Mucosa of descending colon (tissue), 3 donors: ENCODE data around the gene CDC25B. TPM values are rescaled to one million over a fixed set of nuclear protein-coding genes. Genes with fewer than 3 reads are reported as not detected.
A peak's percentile ranks its signal among the peaks of the same experiment; 100 is the strongest.
"Not testable (repeated sequence)": the region's sequence is repeated elsewhere in the genome, so short reads cannot be mapped to it uniquely, and the experiment has no call there.

Experiments
- ATAC-seq: fragments of 200-7000 bp; cut with Tn5 transposase; one replicate; pipeline ENCODE4 v1.9.1; 2020; ENCODE audit warnings: mild to moderate bottlenecking, moderate library complexity
- DNase-seq, 3 donors: peaks; one replicate each; pipeline ENCODE4 v3.0.0-alpha.2; 2020
- H3K36me3 ChIP-seq: fragments of 200-600 bp; one replicate; pipeline ENCODE4 v1.8.0; 2021; ENCODE audit warnings: low read depth, mild to moderate bottlenecking
- H3K4me1 ChIP-seq: fragments of 200-600 bp; one replicate; pipeline ENCODE4 v1.8.0; 2021; ENCODE audit warnings: low read depth, mild to moderate bottlenecking
- H3K4me3 ChIP-seq: fragments of 200-600 bp; one replicate; pipeline ENCODE4 v1.8.0; 2021; ENCODE audit warnings: mild to moderate bottlenecking
- H3K9me3 ChIP-seq: fragments of 200-600 bp; one replicate; pipeline ENCODE4 v1.8.0; 2021; ENCODE audit warnings: mild to moderate bottlenecking
- CTCF ChIP-seq: fragments of 200-600 bp; IDR thresholded peaks from one replicate; pipeline ENCODE4 v1.8.0; 2022; ENCODE audit warnings: antibody characterized with exemption, mild to moderate bottlenecking
- intact Hi-C, 2 donors: fragments of 100-400 bp; cut with DNase I in 1 of 2; cut with micrococcal nuclease in 1 of 2; formaldehyde crosslinking; loops; one replicate each; pipeline versions ENCODE4 v1.11.0 to v1.11.1; 2022; cut with DNase I, micrococcal nuclease
- total RNA-seq, 3 donors: library from RNA; stranded (reverse); fragmentation: NEBNext Ultra II Directional in 2 of 3; extraction: Animal tissue kit (Norgen Biotek cat#: 25700) in 2 of 3; gene quantifications; one replicate each; pipeline versions ENCODE4 v1.2.1 to v1.2.4, GENCODE V29; 2021 to 2023
- donor health status: DM: no; HTN: no; CAD: no; lungs with moderate emphysema.
- donor health status: DM: no; HTN: no; CAD: no.
- donor health status: DM: no; HTN: yes; CAD: no.

The CDC25B gene
- total RNA-seq, 3 donors from 2014 or later: 12.2 to 52.0 (median 38.4) TPM

DNA sequence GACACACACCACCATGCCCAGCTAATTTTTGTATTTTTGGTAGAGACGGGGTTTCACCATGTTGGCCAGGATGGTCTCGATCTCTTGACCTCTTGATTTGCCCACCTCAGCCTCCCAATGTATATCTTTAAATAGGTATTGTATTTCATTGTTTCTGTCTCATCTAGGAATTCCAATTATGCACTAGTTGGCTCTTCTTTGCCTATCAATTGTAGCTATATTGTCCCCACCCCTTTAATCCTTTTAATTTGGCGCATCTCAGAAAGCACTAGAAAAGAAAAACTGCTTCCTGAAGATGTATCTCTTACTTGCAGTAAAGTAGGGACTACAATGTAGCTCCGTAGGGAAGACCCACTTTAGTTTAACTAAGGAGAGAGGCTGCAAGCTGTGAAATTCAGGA lies 40.0 kb downstream of the CDC25B start:
- ATAC-seq (no peak), DNase-seq (no peak)
- intact Hi-C loops: no loop called here
- H3K36me3 ChIP-seq: no peaks in the 10 kb centered on the region
- H3K9me3 ChIP-seq: no peaks in the 10 kb centered on the region
- H3K4me1 ChIP-seq: no peaks in the 10 kb centered on the region
- H3K4me3 ChIP-seq: no peak overlapping the region
- no peak for TF ChIP-seq CTCF

GRCh38 chr20:3839328-3839727 lies 43.2 kb downstream of the CDC25B start:
- H3K9me3 ChIP-seq: no peaks in the 10 kb centered on the region
- intact Hi-C loops: no loop called here

DNA sequence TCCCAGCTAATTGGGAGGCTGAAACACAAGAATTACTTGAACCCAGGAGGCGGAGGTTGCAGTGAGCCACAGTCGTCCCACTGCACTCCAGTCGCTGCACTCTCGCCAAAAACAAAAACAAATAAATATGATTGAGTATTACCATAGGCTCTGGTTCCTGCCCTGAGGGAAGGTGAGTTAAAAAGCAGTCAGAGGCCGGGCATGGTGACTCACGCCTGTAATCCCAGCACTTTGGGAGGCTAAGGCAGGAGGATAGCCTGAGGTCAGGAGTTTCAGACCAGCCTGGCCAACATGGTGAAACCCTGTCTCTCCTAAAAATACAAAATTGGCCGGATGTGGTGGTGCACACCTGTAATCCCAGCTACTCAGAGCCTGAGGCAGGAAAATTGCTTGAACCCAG lies 44.1 kb downstream of the CDC25B start:
- not testable (repeated sequence) for H3K9me3 ChIP-seq

More at GRCh38 chr20:3839328-3839727, 43.2 kb downstream of the CDC25B start:
- Histone ChIP-seq H3K36me3 (no peaks in the 10 kb centered on the region), H3K4me1 (peaks cover 12% of the 10 kb centered on the region), H3K4me3 (no peak overlapping the region)
- no peak for TF ChIP-seq CTCF
- DNase-seq (peak in 1 of 3 donors; percentile 18), ATAC-seq (no peak)

GRCh38 chr20:3842348-3842930 lies 46.3 kb downstream of the CDC25B start:
- intact Hi-C loops: no loop called here
- TF ChIP-seq CTCF: no peak
- DNase-seq (peak in 2 of 3 donors; percentile 38 to 44), ATAC-seq (peak; percentile 46)
- no peaks in the 10 kb centered on the region for H3K9me3 ChIP-seq
- H3K4me1 ChIP-seq: peaks cover 21% of the 10 kb centered on the region
- H3K36me3 ChIP-seq: no peaks in the 10 kb centered on the region
- H3K4me3 ChIP-seq: no peak overlapping the region

More for the DNA sequence above, 44.1 kb downstream of the CDC25B start:
- intact Hi-C loops, ATAC-seq, H3K4me3 ChIP-seq, H3K36me3 ChIP-seq: not testable (repeated sequence)
- H3K4me1 ChIP-seq: peaks cover 12% of the 10 kb centered on the region
- DNase-seq: peak in 1 of 3 donors; percentile 15

DNA sequence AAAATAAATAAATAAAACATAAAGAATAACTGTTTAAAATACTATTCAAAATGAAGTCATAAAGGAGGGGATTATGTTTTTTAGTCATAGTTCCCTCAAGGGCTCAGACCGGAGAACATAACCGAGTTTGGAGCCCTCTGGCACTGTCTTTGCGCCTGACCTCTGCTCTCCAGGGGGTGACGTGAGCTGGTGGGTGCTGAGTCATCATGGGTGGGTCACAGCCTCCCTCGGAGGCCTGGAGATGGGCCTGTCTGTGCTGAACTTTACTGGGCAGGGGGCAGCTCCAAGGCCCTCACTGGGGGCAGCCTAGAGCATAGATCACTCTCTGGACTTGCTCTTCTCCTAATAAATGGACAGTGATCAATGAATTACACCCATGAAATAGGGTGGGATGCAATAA lies 47.4 kb downstream of the CDC25B start:
- no peaks in the 10 kb centered on the region for H3K36me3 ChIP-seq
- no peak overlapping the region for H3K4me3 ChIP-seq
- H3K9me3 ChIP-seq: no peaks in the 10 kb centered on the region
- DNase-seq: peak in 1 of 3 donors; percentile 47
- ATAC-seq: no peak
- peaks cover 30% of the 10 kb centered on the region for H3K4me1 ChIP-seq
- intact Hi-C loops: no loop called here
- no peak for TF ChIP-seq CTCF

DNA sequence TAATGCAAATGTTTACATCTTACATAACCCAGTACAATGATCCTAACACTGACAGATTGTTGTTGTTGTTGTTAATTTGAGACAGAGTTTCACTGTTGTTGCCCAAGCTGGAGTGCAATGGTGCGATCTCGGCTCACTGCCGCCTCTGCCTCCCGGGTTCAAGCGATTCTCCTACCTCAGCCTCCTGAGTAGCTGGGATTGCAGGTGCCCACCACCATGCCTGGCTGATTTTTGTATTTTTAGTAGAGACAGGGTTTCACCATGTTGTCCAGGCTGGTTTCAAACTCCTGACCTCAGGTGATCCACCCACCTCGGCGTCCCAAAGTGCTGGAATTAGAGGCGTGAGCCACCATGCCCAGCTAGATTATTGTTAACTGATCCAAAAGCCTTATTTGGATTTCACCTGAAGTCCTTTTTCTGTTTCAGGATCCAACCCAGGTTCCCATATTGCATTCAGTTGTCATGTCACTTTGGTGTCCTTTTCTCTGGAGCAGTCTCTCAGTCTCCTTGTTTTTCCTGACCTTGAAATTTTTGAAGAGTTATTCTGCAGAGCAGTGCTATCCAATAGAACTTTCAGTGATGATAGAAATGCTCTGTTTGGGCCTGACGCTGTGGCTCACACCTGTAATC lies 48.0 kb downstream of the CDC25B start:
- H3K36me3 ChIP-seq, intact Hi-C loops, ATAC-seq, DNase-seq, H3K4me3 ChIP-seq, H3K9me3 ChIP-seq: not testable (repeated sequence)
- peaks cover 31% of the 10 kb centered on the region for H3K4me1 ChIP-seq
